GM13977 (cell line): ENCODE measurements around the gene AKR1B1.

Experiments
- DNase-seq: peaks from one replicate; pipeline ENCODE4 v3.0.0; 2012; ENCODE audit warnings: low spot score
- CTCF ChIP-seq: IDR thresholded peaks from 2 replicates; pipeline ENCODE4 v1.5.1; 2012; ENCODE audit warnings: mild to moderate bottlenecking, control low read depth; ENCODE audit not compliant: insufficient read depth; ENCODE audit errors: extremely low read depth, missing control alignments
- in situ Hi-C: fragments of 300-500 bp; cut with MboI; formaldehyde crosslinking; loops from one replicate; pipeline ENCODE4 v1.12.0; 2022; ENCODE audit warnings: low sequenced_read_pairs, low pct_unique_long_range_greater_than_20kb, mixed read lengths, inconsistent platforms; ENCODE audit not compliant: unreplicated experiment

Gene AKR1B1

GRCh38 chr7:134454277-134454676 lies 4.6 kb downstream of the AKR1B1 start:
- in situ Hi-C loops = no loop called here
- no peak for DNase-seq
- TF ChIP-seq CTCF = no peak

GRCh38 chr7:134453518-134453917 lies 5.4 kb downstream of the AKR1B1 start:
- TF ChIP-seq CTCF = no peak
- in situ Hi-C loops = no loop called here
- DNase-seq = no peak

GRCh38 chr7:134452991-134453473 lies 5.9 kb downstream of the AKR1B1 start:
- in situ Hi-C loops = no loop called here
- no peak for DNase-seq
- TF ChIP-seq CTCF = no peak

GRCh38 chr7:134452419-134452838 lies 6.5 kb downstream of the AKR1B1 start:
- no peak for DNase-seq
- no peak for TF ChIP-seq CTCF
- in situ Hi-C loops = no loop called here

GRCh38 chr7:134451656-134452055 lies 7.2 kb downstream of the AKR1B1 start:
- no peak for TF ChIP-seq CTCF
- in situ Hi-C loops = no loop called here
- no peak for DNase-seq

GRCh38 chr7:134450294-134451000 lies 8.5 kb downstream of the AKR1B1 start:
- no peak for TF ChIP-seq CTCF
- in situ Hi-C loops = no loop called here
- DNase-seq = no peak
